HepG2 (cell line): ENCODE results near the gene FOXE3. TPM values are rescaled to one million over a fixed set of nuclear protein-coding genes. Genes with fewer than 3 reads are reported as not detected.

ENCODE experiments used
- AGO1 ChIP-seq: fragments of 200-400 bp; formaldehyde crosslinking; IDR thresholded peaks from 2 replicates; pipeline ENCODE4 v1.6.1; 2017; ENCODE audit warnings: mild to moderate bottlenecking, low read depth, low read length, moderate library complexity; ENCODE audit not compliant: poor library complexity, severe bottlenecking
- BORCS8-MEF2B ChIP-seq: sonication (generic); formaldehyde crosslinking; IDR thresholded peaks from 2 replicates; pipeline ENCODE4 v1.8.0; 2022; ENCODE audit warnings: mild to moderate bottlenecking, missing genetic modification reagents
- BRD4 ChIP-seq: sonication (generic); formaldehyde crosslinking; IDR thresholded peaks from 2 replicates; pipeline ENCODE4 v1.4.0; 2020; ENCODE audit warnings: missing genetic modification reagents
- CENPT ChIP-seq: sonication (generic); formaldehyde crosslinking; IDR thresholded peaks from 2 replicates; pipeline ENCODE4 v1.8.0; 2022; ENCODE audit warnings: low read depth, mild to moderate bottlenecking, moderate library complexity, missing genetic modification reagents
- DNMT1 ChIP-seq: sonication (generic); formaldehyde crosslinking; IDR thresholded peaks from 2 replicates; pipeline ENCODE4 v1.5.1; 2020; ENCODE audit warnings: mild to moderate bottlenecking, missing genetic modification reagents
- EEA1 ChIP-seq: sonication (generic); formaldehyde crosslinking; IDR thresholded peaks from 2 replicates; pipeline ENCODE4 v1.5.1; 2020; ENCODE audit warnings: mild to moderate bottlenecking, missing genetic modification reagents, borderline replicate concordance
- HDAC1 ChIP-seq: sonication (generic); formaldehyde crosslinking; IDR thresholded peaks from 2 replicates; pipeline ENCODE4 v1.5.1; 2020; ENCODE audit warnings: mild to moderate bottlenecking, missing genetic modification reagents
- HNF4G ChIP-seq, 2 experiments: sonication (generic) in 1 of 2; formaldehyde crosslinking in 1 of 2; IDR thresholded peaks; 2 replicates each; pipeline versions ENCODE4 v1.4.0 to v1.6.1; 2011 to 2020; ENCODE audit warnings: borderline replicate concordance in 2 of 2, low read depth in 2 of 2, mild to moderate bottlenecking in 2 of 2, low read length in 1 of 2, missing genetic modification reagents in 1 of 2, moderate library complexity in 1 of 2
- MTF1 ChIP-seq: sonication (generic); formaldehyde crosslinking; IDR thresholded peaks from 2 replicates; pipeline ENCODE4 v1.5.0; 2020; ENCODE audit warnings: missing genetic modification reagents
- NCOA1 ChIP-seq: sonication (generic); formaldehyde crosslinking; IDR thresholded peaks from 2 replicates; pipeline ENCODE4 v1.9.0; 2021; ENCODE audit warnings: missing genetic modification reagents
- PHF5A ChIP-seq: IDR thresholded peaks from one replicate; pipeline ENCODE4 v1.6.1; 2018; ENCODE audit warnings: low read depth, missing genetic modification reagents; ENCODE audit not compliant: unreplicated experiment
- POGZ ChIP-seq: sonication (generic); formaldehyde crosslinking; IDR thresholded peaks from 2 replicates; pipeline ENCODE4 v1.4.0; 2020; ENCODE audit warnings: mild to moderate bottlenecking, missing genetic modification reagents
- RAD51 ChIP-seq: fragments of 450-650 bp; IDR thresholded peaks from 2 replicates; pipeline ENCODE4 v1.6.1; 2016; ENCODE audit warnings: borderline replicate concordance
- REXO4 ChIP-seq: sonication (generic); formaldehyde crosslinking; IDR thresholded peaks from 2 replicates; pipeline ENCODE4 v1.8.0; 2022; ENCODE audit warnings: missing genetic modification reagents, mild to moderate bottlenecking, borderline replicate concordance
- RNF2 ChIP-seq: fragments of 450-650 bp; conservative IDR thresholded peaks from 2 replicates; pipeline ENCODE4 v1.6.1; 2016; ENCODE audit warnings: low read depth
- SIX4 ChIP-seq: sonication (generic); formaldehyde crosslinking; IDR thresholded peaks from 2 replicates; pipeline ENCODE4 v1.4.0; 2020; ENCODE audit warnings: missing genetic modification reagents
- SRY ChIP-seq: sonication (generic); formaldehyde crosslinking; IDR thresholded peaks from 2 replicates; pipeline ENCODE4 v1.8.0; 2022; ENCODE audit warnings: mild to moderate bottlenecking, missing genetic modification reagents
- TBL1XR1 ChIP-seq: fragments of 150-350 bp; IDR thresholded peaks from 2 replicates; pipeline ENCODE4 v1.6.1; 2014; ENCODE audit warnings: borderline replicate concordance, low read length; ENCODE audit not compliant: partially characterized antibody
- TBX3 ChIP-seq: fragments of 450-650 bp; IDR thresholded peaks from 2 replicates; pipeline ENCODE4 v1.6.1; 2017; ENCODE audit warnings: antibody characterized with exemption, mild to moderate bottlenecking, inconsistent platforms, borderline replicate concordance
- ZMAT3 ChIP-seq: sonication (generic); formaldehyde crosslinking; conservative IDR thresholded peaks from 2 replicates; pipeline ENCODE4 v1.7.0; 2021; ENCODE audit warnings: missing genetic modification reagents
- ZNF10 ChIP-seq: sonication (generic); formaldehyde crosslinking; IDR thresholded peaks from 2 replicates; pipeline ENCODE4 v1.4.0; 2020; ENCODE audit warnings: mild to moderate bottlenecking, low read depth, missing genetic modification reagents, borderline replicate concordance
- ZNF629 ChIP-seq: sonication (generic); formaldehyde crosslinking; conservative IDR thresholded peaks from 2 replicates; pipeline ENCODE4 v1.5.0; 2020; ENCODE audit warnings: missing genetic modification reagents
- ZNF747 ChIP-seq: sonication (generic); formaldehyde crosslinking; IDR thresholded peaks from 2 replicates; pipeline ENCODE4 v1.8.1; 2023; ENCODE audit warnings: missing genetic modification reagents, mild to moderate bottlenecking, borderline replicate concordance
- ZNF749 ChIP-seq: sonication (generic); formaldehyde crosslinking; IDR thresholded peaks from 2 replicates; pipeline ENCODE4 v1.8.0; 2022; ENCODE audit warnings: mild to moderate bottlenecking, missing genetic modification reagents, moderate library complexity, borderline replicate concordance
- ZSCAN12 ChIP-seq: sonication (generic); formaldehyde crosslinking; IDR thresholded peaks from 2 replicates; pipeline ENCODE4 v1.9.0; 2021; ENCODE audit warnings: mild to moderate bottlenecking, missing genetic modification reagents
- ZSCAN30 ChIP-seq: sonication (generic); formaldehyde crosslinking; IDR thresholded peaks from 2 replicates; pipeline ENCODE4 v1.5.0; 2020; ENCODE audit warnings: mild to moderate bottlenecking, missing genetic modification reagents
- polyA plus RNA-seq, 8 experiments: library from polyadenylated mRNA; depleted of rRNA in 3 of 8; stranded (reverse) in 7 of 8; unstranded in 1 of 8; fragments of >200 nt; fragmentation: Illumina TruSeq in 4 of 8; extraction: Trizol in 4 of 8; gene quantifications; 2 replicates each; pipeline versions ENCODE4 v1.2.1 to v1.2.3, GENCODE V29; 2011 to 2016; ENCODE audit warnings: low read depth in 4 of 8, missing spikeins in 1 of 8, mixed read lengths in 1 of 8; ENCODE audit not compliant: insufficient read depth in 1 of 8
- total RNA-seq, 5 experiments: library from RNA; depleted of rRNA; stranded (reverse); fragments of >200 nt; fragmentation: Illumina TruSeq; extraction: Trizol; gene quantifications; 2 replicates each; pipeline ENCODE4 v1.2.3, GENCODE V29; 2016; ENCODE audit warnings: low read depth in 1 of 5
- TF ChIP-seq, protein P1 (sequence below): sonication (generic); formaldehyde crosslinking; IDR thresholded peaks from 2 replicates; pipeline ENCODE4 v1.8.1; 2023; ENCODE audit warnings: missing genetic modification reagents, inconsistent platforms, borderline replicate concordance
- TF ChIP-seq, protein P2 (sequence below): sonication (generic); formaldehyde crosslinking; IDR thresholded peaks from 2 replicates; pipeline ENCODE4 v1.4.0; 2020; ENCODE audit warnings: missing genetic modification reagents, borderline replicate concordance

Gene FOXE3
- total and polyA plus RNA-seq, 2 of the 13 experiments (the other 11 are each of a cell fraction or from before 2014, with no cell fraction given), result not detected

DNA sequence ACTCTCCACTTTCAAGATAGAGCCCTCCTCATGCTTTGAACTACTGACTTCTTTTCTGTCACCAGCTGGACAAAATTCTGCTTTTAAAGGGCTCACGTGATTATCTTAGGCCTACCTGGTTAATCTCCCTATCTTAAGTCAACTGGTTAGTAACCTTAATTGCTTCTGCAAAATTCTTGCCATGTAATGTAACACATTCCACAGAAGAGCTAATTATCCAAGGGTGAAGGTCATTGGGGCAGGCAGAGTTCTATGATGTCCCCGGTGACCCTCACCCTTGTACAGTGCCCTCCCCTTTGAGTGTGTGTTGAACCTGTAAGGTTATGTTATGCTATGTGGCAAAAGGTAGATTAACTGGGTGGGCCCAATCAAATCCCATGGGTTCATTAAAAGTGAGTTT is 25.2 kb upstream of the FOXE3 start (continued):
- no peak for TF ChIP-seq NCOA1 (CRISPR knock-in tag)
- no peak for TF ChIP-seq ZSCAN12 (CRISPR knock-in tag)
- no peak for TF ChIP-seq EEA1
- peak; percentile 44; the same call in 1 of the 2 replicates for TF ChIP-seq HNF4G (IDR thresholded peaks at IDR 0.05; ENCODE audit: borderline replicate concordance, low read depth, low read length)
- TF ChIP-seq HNF4G (CRISPR knock-in tag; IDR thresholded peaks at IDR 0.05; ENCODE audit: borderline replicate concordance, low read depth), result no peak
- TF ChIP-seq MTF1 (CRISPR knock-in tag), result no peak
- no peak for TF ChIP-seq TBL1XR1
- peak; percentile 86 for TF ChIP-seq TBX3
- TF ChIP-seq RAD51, result no peak
- TF ChIP-seq ZNF749 (CRISPR knock-in tag), result no peak
- TF ChIP-seq ZMAT3 (CRISPR knock-in tag), result no peak
- no peak for TF ChIP-seq RNF2
- no peak for TF ChIP-seq HDAC1 (CRISPR knock-in tag)
- no peak for TF ChIP-seq SRY
- TF ChIP-seq ZNF629, result no peak
- no peak for TF ChIP-seq PHF5A (CRISPR knock-in tag)
- no peak for TF ChIP-seq BORCS8-MEF2B (CRISPR knock-in tag)
- no peak for TF ChIP-seq BRD4 (CRISPR knock-in tag)
- TF ChIP-seq ZNF10 (CRISPR knock-in tag), result no peak
- TF ChIP-seq ZNF747 (CRISPR knock-in tag), result no peak
- no peak for TF ChIP-seq ZSCAN30 (CRISPR knock-in tag)
- no peak for TF ChIP-seq CENPT (CRISPR knock-in tag)
- no peak for TF ChIP-seq AGO1
- TF ChIP-seq, protein P1, sequence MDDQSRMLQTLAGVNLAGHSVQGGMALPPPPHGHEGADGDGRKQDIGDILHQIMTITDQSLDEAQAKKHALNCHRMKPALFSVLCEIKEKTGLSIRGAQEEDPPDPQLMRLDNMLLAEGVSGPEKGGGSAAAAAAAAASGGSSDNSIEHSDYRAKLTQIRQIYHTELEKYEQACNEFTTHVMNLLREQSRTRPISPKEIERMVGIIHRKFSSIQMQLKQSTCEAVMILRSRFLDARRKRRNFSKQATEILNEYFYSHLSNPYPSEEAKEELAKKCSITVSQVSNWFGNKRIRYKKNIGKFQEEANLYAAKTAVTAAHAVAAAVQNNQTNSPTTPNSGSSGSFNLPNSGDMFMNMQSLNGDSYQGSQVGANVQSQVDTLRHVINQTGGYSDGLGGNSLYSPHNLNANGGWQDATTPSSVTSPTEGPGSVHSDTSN (CRISPR knock-in tag), result no peak
- TF ChIP-seq POGZ (CRISPR knock-in tag), result no peak
- TF ChIP-seq DNMT1 (CRISPR knock-in tag), result no peak
- TF ChIP-seq REXO4 (CRISPR knock-in tag), result no peak
- TF ChIP-seq, protein P2, sequence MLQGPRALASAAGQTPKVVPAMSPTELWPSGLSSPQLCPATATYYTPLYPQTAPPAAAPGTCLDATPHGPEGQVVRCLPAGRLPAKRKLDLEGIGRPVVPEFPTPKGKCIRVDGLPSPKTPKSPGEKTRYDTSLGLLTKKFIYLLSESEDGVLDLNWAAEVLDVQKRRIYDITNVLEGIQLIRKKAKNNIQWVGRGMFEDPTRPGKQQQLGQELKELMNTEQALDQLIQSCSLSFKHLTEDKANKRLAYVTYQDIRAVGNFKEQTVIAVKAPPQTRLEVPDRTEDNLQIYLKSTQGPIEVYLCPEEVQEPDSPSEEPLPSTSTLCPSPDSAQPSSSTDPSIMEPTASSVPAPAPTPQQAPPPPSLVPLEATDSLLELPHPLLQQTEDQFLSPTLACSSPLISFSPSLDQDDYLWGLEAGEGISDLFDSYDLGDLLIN, result no peak
- no peak for TF ChIP-seq SIX4 (CRISPR knock-in tag)
